Activated T-cell treated with anti-CD3 and anti-CD28 coated beads, Interleukin-2, amount 50 U/mL, for 72 hours (primary cell): ENCODE measurements around the gene ZNF621. TPM values are rescaled to one million over a fixed set of nuclear protein-coding genes. Genes with fewer than 3 reads are reported as not detected.

Experiments
- ATAC-seq, 2 donors: fragments of 150-1000 bp; cut with Tn5 transposase; replicated peaks in 1 of 2; 2 replicates each; pipeline ENCODE4 v1.10.0; 2021; ENCODE audit warnings: moderate library complexity in 2 of 2, mild to moderate bottlenecking in 1 of 2
- DNase-seq, 2 donors: peaks; one replicate each; pipeline ENCODE4 v3.0.0; 2021 to 2022; ENCODE audit warnings: mixed read lengths in 1 of 2
- H3K27ac Mint-ChIP-seq: one replicate; pipeline ENCODE4 v1.8.0; 2022; ENCODE audit warnings: mild to moderate bottlenecking, moderate library complexity, mixed read lengths
- H3K27me3 Mint-ChIP-seq: one replicate; pipeline ENCODE4 v1.8.0; 2022; ENCODE audit warnings: low read depth, mixed read lengths
- H3K36me3 Mint-ChIP-seq, 2 donors: one replicate each; pipeline ENCODE4 v1.8.0; 2022; ENCODE audit warnings: mixed read lengths in 2 of 2, mild to moderate bottlenecking in 1 of 2; ENCODE audit not compliant: insufficient read depth in 2 of 2
- H3K4me1 Mint-ChIP-seq: one replicate; pipeline ENCODE4 v1.8.0; 2022; ENCODE audit warnings: low read depth, mixed read lengths
- H3K4me3 Mint-ChIP-seq, 2 donors: one replicate each; pipeline ENCODE4 v1.8.0; 2022; ENCODE audit warnings: mild to moderate bottlenecking in 2 of 2, mixed read lengths in 2 of 2, moderate library complexity in 2 of 2
- H3K9me3 Mint-ChIP-seq, 2 donors: one replicate each; pipeline ENCODE4 v1.8.0; 2022; ENCODE audit warnings: mixed read lengths in 2 of 2
- total RNA-seq, 2 donors: library from RNA; stranded (reverse); gene quantifications; one replicate each; pipeline ENCODE4 v1.2.3, GENCODE V29; 2022

Gene ZNF621
- 10 to 100 TPM; 35.2 to 35.5 TPM for total RNA-seq

- peaks cover 10 to 23% of the 10 kb centered on the region in 2 donors for H3K36me3 Mint-ChIP-seq
- H3K4me1 Mint-ChIP-seq, result peaks cover 28% of the 10 kb centered on the region
- DNase-seq, result peak; percentile 91 to 94
- H3K27me3 Mint-ChIP-seq, result no peaks in the 10 kb centered on the region
- H3K27ac Mint-ChIP-seq, result peak within 1 kb of the TSS; percentile 98
- H3K4me3 Mint-ChIP-seq, result peak within 1 kb of the TSS; percentile 95 to 98
- H3K9me3 Mint-ChIP-seq, result no peaks in the 10 kb centered on the region
- ATAC-seq, result peak; percentile 99
Measured at GRCh38 chr3:40524568-40525285, at the start of gene ZNF621. ZNF621 (plus strand) TSS chr3:40524960; CDS start chr3:40525841, 881 bp downstream.

GRCh38 chr3:40476478-40477470, 48.0 kb upstream of the ZNF621 start, which contains the start of gene ZNF619:
ZNF619 (plus strand) TSS chr3:40477122; CDS start chr3:40477980, 858 bp downstream.
- peak; percentile 59 to 68 for DNase-seq
- peak; percentile 82 to 92 for ATAC-seq
- Mint-ChIP-seq H3K4me3 (peak within 1 kb of the TSS; percentile 88 to 99), H3K36me3 (peaks cover 5 to 6% of the 10 kb centered on the region in 2 donors), H3K27me3 (no peaks in the 10 kb centered on the region), H3K9me3 (no peaks in the 10 kb centered on the region), H3K27ac (peak within 1 kb of the TSS; percentile 99), H3K4me1 (peaks cover 10% of the 10 kb centered on the region)

GRCh38 chr3:40477666-40478065, 47.1 kb upstream of the ZNF621 start:
- Mint-ChIP-seq H3K4me3 (peak overlapping the region; percentile 88 to 99), H3K36me3 (peaks cover 5 to 8% of the 10 kb centered on the region in 2 donors), H3K27me3 (no peaks in the 10 kb centered on the region), H3K9me3 (no peaks in the 10 kb centered on the region), H3K4me1 (peaks cover 15% of the 10 kb centered on the region), H3K27ac (peak overlapping the region; percentile 99)
- ATAC-seq, result no peak
- DNase-seq, result no peak

- no peaks in the 10 kb centered on the region for H3K27me3 Mint-ChIP-seq
- peaks cover 30 to 34% of the 10 kb centered on the region in 2 donors for H3K36me3 Mint-ChIP-seq
- H3K9me3 Mint-ChIP-seq, result peaks cover 13% of the 10 kb centered on the region in 2 donors
- ATAC-seq, result no peak
- H3K4me3 Mint-ChIP-seq, result no peak overlapping the region
- H3K27ac Mint-ChIP-seq, result no peak overlapping the region
- no peak for DNase-seq
- peaks cover 25% of the 10 kb centered on the region for H3K4me1 Mint-ChIP-seq
Measured at GRCh38 chr3:40487172-40487571, 37.6 kb upstream of the ZNF621 start.

- H3K36me3 Mint-ChIP-seq, result peaks cover 24 to 28% of the 10 kb centered on the region in 2 donors
- no peak overlapping the region for H3K27ac Mint-ChIP-seq
- no peak overlapping the region for H3K4me3 Mint-ChIP-seq
- H3K9me3 Mint-ChIP-seq, result peaks cover 13% of the 10 kb centered on the region in 2 donors
- H3K4me1 Mint-ChIP-seq, result peaks cover 4% of the 10 kb centered on the region
- no peak for ATAC-seq
- H3K27me3 Mint-ChIP-seq, result no peaks in the 10 kb centered on the region
- no peak for DNase-seq
Measured at GRCh38 chr3:40490916-40491315, 33.8 kb upstream of the ZNF621 start.

- DNase-seq (no peak), ATAC-seq (no peak)
- peaks cover 0 to 2% of the 10 kb centered on the region in 2 donors for H3K9me3 Mint-ChIP-seq
- no peaks in the 10 kb centered on the region for H3K27me3 Mint-ChIP-seq
- H3K4me3 Mint-ChIP-seq, result no peak overlapping the region
- H3K36me3 Mint-ChIP-seq, result peaks cover 0 to 4% of the 10 kb centered on the region in 2 donors
- no peak overlapping the region for H3K27ac Mint-ChIP-seq
- no peaks in the 10 kb centered on the region for H3K4me1 Mint-ChIP-seq
Measured at GRCh38 chr3:40494698-40495097, 30.1 kb upstream of the ZNF621 start.

GRCh38 chr3:40497288-40497687, 27.5 kb upstream of the ZNF621 start:
- peaks cover 0 to 1% of the 10 kb centered on the region in 2 donors for H3K9me3 Mint-ChIP-seq
- H3K27ac Mint-ChIP-seq, result no peak overlapping the region
- no peaks in the 10 kb centered on the region for H3K36me3 Mint-ChIP-seq
- ATAC-seq (no peak), DNase-seq (no peak)
- no peaks in the 10 kb centered on the region for H3K4me1 Mint-ChIP-seq
- H3K4me3 Mint-ChIP-seq, result no peak overlapping the region
- no peaks in the 10 kb centered on the region for H3K27me3 Mint-ChIP-seq

- H3K9me3 Mint-ChIP-seq, result peaks cover 0 to 1% of the 10 kb centered on the region in 2 donors
- ATAC-seq, result no peak
- peaks cover 5% of the 10 kb centered on the region for H3K4me1 Mint-ChIP-seq
- no peaks in the 10 kb centered on the region for H3K36me3 Mint-ChIP-seq
- no peak overlapping the region for H3K4me3 Mint-ChIP-seq
- no peak overlapping the region for H3K27ac Mint-ChIP-seq
- DNase-seq, result no peak
- no peaks in the 10 kb centered on the region for H3K27me3 Mint-ChIP-seq
Measured at GRCh38 chr3:40499952-40500351, 24.8 kb upstream of the ZNF621 start.

- H3K36me3 Mint-ChIP-seq, result no peaks in the 10 kb centered on the region
Measured at GRCh38 chr3:40502034-40502433, 22.7 kb upstream of the ZNF621 start.

GRCh38 chr3:40504636-40505430, 19.9 kb upstream of the ZNF621 start:
- ATAC-seq (peak; percentile 28 to 45), DNase-seq (peak in 1 of 2 donors; percentile 5)
- H3K27ac Mint-ChIP-seq, result peak overlapping the region; percentile 91
- H3K27me3 Mint-ChIP-seq, result no peaks in the 10 kb centered on the region
- peak overlapping the region; percentile 89 to 94 for H3K4me3 Mint-ChIP-seq
- H3K9me3 Mint-ChIP-seq, result no peaks in the 10 kb centered on the region
- peaks cover 3 to 10% of the 10 kb centered on the region in 2 donors for H3K36me3 Mint-ChIP-seq
- peaks cover 21% of the 10 kb centered on the region for H3K4me1 Mint-ChIP-seq

More at GRCh38 chr3:40502034-40502433, 22.7 kb upstream of the ZNF621 start:
- peaks cover 20% of the 10 kb centered on the region for H3K4me1 Mint-ChIP-seq
- no peak overlapping the region for H3K27ac Mint-ChIP-seq
- H3K9me3 Mint-ChIP-seq, result peaks cover 0 to 1% of the 10 kb centered on the region in 2 donors
- H3K27me3 Mint-ChIP-seq, result no peaks in the 10 kb centered on the region
- H3K4me3 Mint-ChIP-seq, result no peak overlapping the region
- DNase-seq (no peak), ATAC-seq (no peak)

GRCh38 chr3:40505599-40506462, 18.9 kb upstream of the ZNF621 start, which contains the start of gene ZNF620:
ZNF620 (plus strand) TSS chr3:40506039; CDS start chr3:40506353, 314 bp downstream.
- H3K4me3 Mint-ChIP-seq, result peak within 1 kb of the TSS; percentile 89 to 94
- H3K36me3 Mint-ChIP-seq, result peaks cover 3 to 18% of the 10 kb centered on the region in 2 donors
- ATAC-seq (peak; percentile 85), DNase-seq (peak; percentile 49 to 52)
- H3K9me3 Mint-ChIP-seq, result no peaks in the 10 kb centered on the region
- H3K27ac Mint-ChIP-seq, result peak within 1 kb of the TSS; percentile 91
- H3K27me3 Mint-ChIP-seq, result no peaks in the 10 kb centered on the region
- H3K4me1 Mint-ChIP-seq, result peaks cover 21% of the 10 kb centered on the region
